Glutamatergic neuron (in vitro differentiated cells): ENCODE results near the gene COL28A1. TPM values are rescaled to one million over a fixed set of nuclear protein-coding genes. Genes with fewer than 3 reads are reported as not detected.

Experiments
- DNase-seq: peaks from one replicate; pipeline ENCODE4 v3.0.0; 2022
- H3K27ac Mint-ChIP-seq: one replicate; pipeline ENCODE4 v1.8.0; 2020; ENCODE audit warnings: mild to moderate bottlenecking, mixed read lengths, inconsistent platforms; ENCODE audit not compliant: unreplicated experiment
- H3K27me3 Mint-ChIP-seq: one replicate; pipeline ENCODE4 v1.8.0; 2020; ENCODE audit warnings: mild to moderate bottlenecking, moderate library complexity, mixed read lengths, inconsistent platforms; ENCODE audit not compliant: unreplicated experiment
- H3K36me3 Mint-ChIP-seq: one replicate; pipeline ENCODE4 v1.8.0; 2020; ENCODE audit warnings: mild to moderate bottlenecking, mixed read lengths, inconsistent platforms; ENCODE audit not compliant: unreplicated experiment
- H3K4me1 Mint-ChIP-seq: one replicate; pipeline ENCODE4 v1.8.0; 2020; ENCODE audit warnings: mild to moderate bottlenecking, low read depth, mixed read lengths, inconsistent platforms; ENCODE audit not compliant: unreplicated experiment
- H3K4me3 Mint-ChIP-seq: one replicate; pipeline ENCODE4 v1.8.0; 2020; ENCODE audit warnings: mild to moderate bottlenecking, mixed read lengths, inconsistent platforms; ENCODE audit not compliant: unreplicated experiment
- H3K9me3 Mint-ChIP-seq: one replicate; pipeline ENCODE4 v1.8.0; 2020; ENCODE audit warnings: mild to moderate bottlenecking, moderate library complexity, mixed read lengths, inconsistent platforms; ENCODE audit not compliant: unreplicated experiment
- total RNA-seq: library from RNA; stranded (reverse); fragmentation: NEBNext Ultra II Directional; extraction: Animal tissue kit (Norgen Biotek cat#: 25700); gene quantifications from one replicate; pipeline ENCODE4 v1.2.1, GENCODE V29; 2021; ENCODE audit not compliant: unreplicated experiment
- TF ChIP-seq, protein P1 (sequence below): fragments of 200-600 bp; sonication (generic); IDR thresholded peaks from one replicate; pipeline ENCODE4 v1.5.0; 2021; ENCODE audit not compliant: partially characterized antibody, unreplicated experiment

The COL28A1 gene
- total RNA-seq, 1 donor from 2014 or later, result 0.39 TPM

DNA sequence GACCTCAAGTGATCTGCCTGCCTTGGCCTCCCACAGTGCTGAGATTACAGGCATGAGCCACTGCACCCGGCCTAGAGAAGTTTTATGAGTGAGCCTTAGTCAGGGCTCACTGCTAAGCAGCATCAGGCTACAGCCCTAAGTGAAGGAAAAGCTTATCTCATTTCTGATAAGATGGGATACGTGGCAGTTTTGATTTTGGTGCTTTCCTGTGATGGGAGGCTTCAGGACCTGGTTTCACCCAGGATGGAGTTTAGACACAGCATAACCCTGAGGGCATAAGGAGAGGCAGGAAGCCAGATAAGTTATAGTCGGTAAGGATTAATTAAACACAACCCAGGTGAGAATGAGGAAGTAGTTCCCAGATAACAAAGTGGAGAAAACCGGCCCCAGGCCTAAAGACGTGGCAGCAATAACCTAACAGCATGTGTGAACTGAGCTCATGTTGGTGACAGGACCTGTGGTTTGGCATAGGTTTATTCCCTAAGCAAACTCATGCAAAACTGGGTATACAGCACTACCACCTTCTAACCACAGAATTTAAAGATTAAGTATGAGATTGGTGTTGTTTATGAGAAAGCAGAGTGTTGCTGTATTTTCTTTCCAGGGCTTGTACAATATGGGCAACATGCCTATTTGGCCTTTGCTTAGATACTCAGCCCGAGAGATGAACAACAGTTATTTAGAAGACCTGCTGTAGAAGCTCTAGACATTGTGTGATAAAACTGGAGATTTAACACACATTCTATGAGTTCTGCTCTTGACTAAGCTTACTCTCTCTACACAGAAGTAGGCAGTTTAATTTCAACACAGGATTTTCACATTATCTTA, 119.4 kb downstream of the COL28A1 start:
- TF ChIP-seq, protein P1, sequence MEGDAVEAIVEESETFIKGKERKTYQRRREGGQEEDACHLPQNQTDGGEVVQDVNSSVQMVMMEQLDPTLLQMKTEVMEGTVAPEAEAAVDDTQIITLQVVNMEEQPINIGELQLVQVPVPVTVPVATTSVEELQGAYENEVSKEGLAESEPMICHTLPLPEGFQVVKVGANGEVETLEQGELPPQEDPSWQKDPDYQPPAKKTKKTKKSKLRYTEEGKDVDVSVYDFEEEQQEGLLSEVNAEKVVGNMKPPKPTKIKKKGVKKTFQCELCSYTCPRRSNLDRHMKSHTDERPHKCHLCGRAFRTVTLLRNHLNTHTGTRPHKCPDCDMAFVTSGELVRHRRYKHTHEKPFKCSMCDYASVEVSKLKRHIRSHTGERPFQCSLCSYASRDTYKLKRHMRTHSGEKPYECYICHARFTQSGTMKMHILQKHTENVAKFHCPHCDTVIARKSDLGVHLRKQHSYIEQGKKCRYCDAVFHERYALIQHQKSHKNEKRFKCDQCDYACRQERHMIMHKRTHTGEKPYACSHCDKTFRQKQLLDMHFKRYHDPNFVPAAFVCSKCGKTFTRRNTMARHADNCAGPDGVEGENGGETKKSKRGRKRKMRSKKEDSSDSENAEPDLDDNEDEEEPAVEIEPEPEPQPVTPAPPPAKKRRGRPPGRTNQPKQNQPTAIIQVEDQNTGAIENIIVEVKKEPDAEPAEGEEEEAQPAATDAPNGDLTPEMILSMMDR, result no peak

DNA sequence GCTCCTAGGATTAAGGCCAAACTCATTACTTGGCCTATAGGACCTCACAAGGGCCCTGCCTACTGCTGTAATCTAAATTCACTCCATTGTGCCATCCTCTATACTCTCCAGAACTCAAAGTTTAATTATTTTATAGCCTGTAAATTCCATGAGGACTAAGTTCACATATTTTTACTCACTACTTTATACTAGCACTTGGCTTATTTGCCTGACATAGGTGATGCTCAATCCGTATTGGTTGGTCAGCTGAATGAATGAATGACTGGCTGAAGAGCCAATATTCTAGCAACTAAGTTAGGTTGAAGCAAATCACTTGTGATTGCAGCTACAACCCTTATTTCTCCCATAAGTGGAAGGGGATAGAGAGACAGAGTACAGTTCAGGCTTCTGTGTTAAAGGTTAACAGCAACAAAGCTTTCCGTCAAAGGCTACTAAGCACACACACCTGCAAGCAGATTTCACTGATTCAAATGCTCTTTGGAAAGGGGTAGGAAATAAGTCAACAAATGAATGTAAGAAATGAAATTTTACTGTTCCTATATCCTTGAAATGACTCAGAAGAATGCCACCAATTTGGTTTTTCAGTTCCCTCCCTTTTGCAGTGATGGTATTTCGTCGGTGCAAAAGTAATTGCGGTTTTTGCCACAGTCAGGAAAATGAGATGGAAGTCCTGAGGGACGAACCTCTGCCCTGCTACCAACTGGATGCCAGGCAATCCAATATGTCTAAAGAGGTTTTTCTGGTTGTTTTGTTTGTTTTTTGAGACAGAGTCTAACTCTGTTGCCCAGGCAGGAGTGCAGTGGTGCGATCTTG, 120.7 kb downstream of the COL28A1 start:
- Mint-ChIP-seq H3K4me3 (no peak overlapping the region), H3K27ac (no peak overlapping the region), H3K9me3 (peaks cover 2% of the 10 kb centered on the region), H3K27me3 (no peaks in the 10 kb centered on the region), H3K4me1 (no peaks in the 10 kb centered on the region), H3K36me3 (no peaks in the 10 kb centered on the region)
- TF ChIP-seq, protein P1, result no peak
- DNase-seq, result no peak

More for the DNA sequence above, 119.4 kb downstream of the COL28A1 start:
- DNase-seq, result no peak
- no peak overlapping the region for H3K27ac Mint-ChIP-seq
- H3K4me3 Mint-ChIP-seq, result no peak overlapping the region
- no peaks in the 10 kb centered on the region for H3K27me3 Mint-ChIP-seq
- H3K9me3 Mint-ChIP-seq, result peaks cover 2% of the 10 kb centered on the region
- no peaks in the 10 kb centered on the region for H3K36me3 Mint-ChIP-seq
- H3K4me1 Mint-ChIP-seq, result no peaks in the 10 kb centered on the region

DNA sequence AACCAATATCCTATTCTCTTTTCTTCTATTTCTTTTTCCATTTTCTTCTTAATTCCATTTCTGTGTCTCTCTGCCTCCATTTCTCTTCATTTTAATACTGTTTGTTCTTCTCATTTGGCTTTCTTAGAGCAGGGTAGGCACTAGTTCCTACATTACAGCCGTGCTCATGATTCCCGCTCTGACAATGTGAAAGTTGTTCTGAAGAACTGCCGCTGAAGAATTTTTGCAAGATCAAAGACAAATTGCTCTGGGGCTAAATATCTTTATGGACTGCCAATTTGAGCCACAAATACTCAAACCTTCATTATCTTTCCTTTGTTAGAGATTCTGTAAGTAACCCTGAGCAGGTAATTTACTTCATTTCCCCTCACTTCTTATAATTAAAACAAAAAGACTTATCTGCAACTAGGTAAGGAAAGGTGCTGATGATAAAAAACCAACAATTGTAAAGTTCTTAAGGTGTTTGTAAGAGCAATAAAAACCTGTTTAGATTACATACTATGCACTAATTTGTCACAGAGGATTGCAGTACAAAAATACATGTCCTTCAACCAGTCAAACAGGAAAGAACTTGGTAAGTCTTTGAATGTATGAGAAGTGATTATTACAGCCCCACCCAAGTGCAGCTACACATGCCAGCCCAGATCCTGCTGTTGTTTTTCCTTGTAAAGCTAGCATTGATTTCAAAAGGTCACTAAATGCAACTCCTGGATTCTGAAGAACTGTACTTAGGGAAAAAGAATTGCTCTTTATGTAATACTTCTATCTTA, 127.5 kb downstream of the COL28A1 start:
- Mint-ChIP-seq H3K36me3 (peaks cover 5% of the 10 kb centered on the region), H3K4me3 (no peak overlapping the region), H3K27ac (no peak overlapping the region), H3K9me3 (peaks cover 2% of the 10 kb centered on the region), H3K27me3 (peaks cover 1% of the 10 kb centered on the region), H3K4me1 (no peaks in the 10 kb centered on the region)
- DNase-seq, result no peak
- TF ChIP-seq, protein P1, result no peak

DNA sequence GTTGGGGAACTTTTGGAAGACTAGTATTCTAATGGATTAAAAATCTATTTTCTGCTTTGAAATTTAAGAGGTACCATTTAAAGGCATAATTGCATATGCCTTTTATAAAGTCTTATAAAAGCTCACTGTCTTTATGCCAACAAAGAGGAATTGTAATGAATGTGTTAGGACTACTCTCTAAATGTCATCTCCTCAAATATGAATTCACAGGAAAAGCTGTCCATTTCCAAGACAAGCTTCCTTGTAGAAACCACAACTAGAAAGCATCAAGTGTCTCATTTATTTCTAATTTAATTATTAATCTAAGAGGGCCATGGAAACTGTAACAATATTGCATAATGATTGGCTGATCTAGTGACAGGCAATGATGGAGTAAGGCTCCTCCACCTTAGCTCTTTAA, 130.2 kb downstream of the COL28A1 start:
- TF ChIP-seq, protein P1, result no peak
- Mint-ChIP-seq H3K27me3 (peaks cover 1% of the 10 kb centered on the region), H3K4me3 (no peak overlapping the region), H3K4me1 (no peaks in the 10 kb centered on the region), H3K27ac (no peak overlapping the region), H3K36me3 (peaks cover 5% of the 10 kb centered on the region), H3K9me3 (no peaks in the 10 kb centered on the region)
- no peak for DNase-seq
